SK-N-SH treated with all-trans-retinoic acid at 6 μM for 48 hours (cell line): ENCODE data around the gene TTBK2.

ENCODE experiments used
- ATAC-seq: fragments of 200-7000 bp; cut with Tn5 transposase; 3 replicates; pipeline ENCODE4 v1.9.1; 2020; ENCODE audit warnings: mild to moderate bottlenecking, moderate library complexity
- BACH2 ChIP-seq: fragments of 250-450 bp; sonication (Bioruptor Pico); IDR thresholded peaks from 2 replicates; pipeline ENCODE4 v1.9.0; 2021; ENCODE audit warnings: mild to moderate bottlenecking, borderline replicate concordance
- CSDC2 ChIP-seq: fragments of 250-450 bp; sonication (Bioruptor Pico); IDR thresholded peaks from 2 replicates; pipeline ENCODE4 v1.5.0; 2020; ENCODE audit warnings: mild to moderate bottlenecking, moderate library complexity
- ESRRG ChIP-seq: fragments of 250-450 bp; sonication (Bioruptor Pico); IDR thresholded peaks from 2 replicates; pipeline ENCODE4 v1.6.1; 2021; ENCODE audit warnings: mild to moderate bottlenecking
- GLIS3 ChIP-seq: fragments of 250-450 bp; sonication (Bioruptor Pico); IDR thresholded peaks from 2 replicates; pipeline ENCODE4 v1.5.0; 2020; ENCODE audit warnings: mild to moderate bottlenecking, moderate library complexity
- ISL1 ChIP-seq: fragments of 250-450 bp; sonication (Bioruptor Pico); IDR thresholded peaks from 2 replicates; pipeline ENCODE4 v2.1.2; 2022; ENCODE audit warnings: mild to moderate bottlenecking, moderate library complexity
- PPARA ChIP-seq: fragments of 250-450 bp; sonication (Bioruptor Pico); IDR thresholded peaks from 2 replicates; pipeline ENCODE4 v1.5.0; 2020; ENCODE audit warnings: mild to moderate bottlenecking, borderline replicate concordance
- RARB ChIP-seq: fragments of 250-450 bp; sonication (Bioruptor Pico); IDR thresholded peaks from 2 replicates; pipeline ENCODE4 v1.8.0; 2021; ENCODE audit warnings: mild to moderate bottlenecking, moderate library complexity
- SNAI2 ChIP-seq: fragments of 250-450 bp; sonication (Bioruptor Pico); IDR thresholded peaks from 2 replicates; pipeline ENCODE4 v1.5.0; 2020; ENCODE audit warnings: mild to moderate bottlenecking, moderate library complexity
- TCF4 ChIP-seq: fragments of 250-450 bp; sonication (Bioruptor Pico); IDR thresholded peaks from 2 replicates; pipeline ENCODE4 v1.8.0; 2021; ENCODE audit warnings: mild to moderate bottlenecking, moderate library complexity, borderline replicate concordance
- TOX ChIP-seq: fragments of 250-450 bp; sonication (Bioruptor Pico); IDR thresholded peaks from 2 replicates; pipeline ENCODE4 v1.8.0; 2021; ENCODE audit warnings: mild to moderate bottlenecking, moderate library complexity, borderline replicate concordance
- ZC3H10 ChIP-seq: fragments of 250-450 bp; sonication (Bioruptor Pico); IDR thresholded peaks from 2 replicates; pipeline ENCODE4 v1.5.1; 2021; ENCODE audit warnings: mild to moderate bottlenecking, moderate library complexity
- ZFP3 ChIP-seq: fragments of 250-450 bp; sonication (Bioruptor Pico); IDR thresholded peaks from 2 replicates; pipeline ENCODE4 v1.5.0; 2020; ENCODE audit warnings: mild to moderate bottlenecking, moderate library complexity
- ZFP30 ChIP-seq: fragments of 450-650 bp; formaldehyde crosslinking; IDR thresholded peaks from 2 replicates; pipeline ENCODE4 v1.5.0; 2022; ENCODE audit warnings: mild to moderate bottlenecking, moderate library complexity
- ZNF565 ChIP-seq: fragments of 450-650 bp; formaldehyde crosslinking; conservative IDR thresholded peaks from 2 replicates; pipeline ENCODE4 v1.5.0; 2020; ENCODE audit warnings: low read depth, mild to moderate bottlenecking, moderate library complexity
- ZNF70 ChIP-seq: fragments of 450-650 bp; formaldehyde crosslinking; IDR thresholded peaks from 2 replicates; pipeline ENCODE4 v1.5.0; 2020; ENCODE audit warnings: mild to moderate bottlenecking, moderate library complexity
- ZNF8 ChIP-seq: fragments of 450-650 bp; formaldehyde crosslinking; IDR thresholded peaks from 2 replicates; pipeline ENCODE4 v1.5.0; 2020; ENCODE audit warnings: mild to moderate bottlenecking, moderate library complexity
- TF ChIP-seq, protein P1 (sequence below): fragments of 250-450 bp; sonication (Bioruptor Pico); IDR thresholded peaks from 2 replicates; pipeline ENCODE4 v1.5.1; 2021; ENCODE audit warnings: mild to moderate bottlenecking, moderate library complexity
- TF ChIP-seq, protein P2 (sequence below): fragments of 250-450 bp; sonication (Bioruptor Pico); IDR thresholded peaks from 2 replicates; pipeline ENCODE4 v1.8.0; 2020; ENCODE audit warnings: mild to moderate bottlenecking, moderate library complexity, borderline replicate concordance
- TF ChIP-seq, protein P3 (sequence below): fragments of 250-450 bp; sonication (Bioruptor Pico); IDR thresholded peaks from 2 replicates; pipeline ENCODE4 v1.5.0; 2020; ENCODE audit warnings: mild to moderate bottlenecking, moderate library complexity
- TF ChIP-seq, protein P4 (sequence below): fragments of 250-450 bp; sonication (Bioruptor Pico); IDR thresholded peaks from 2 replicates; pipeline ENCODE4 v1.5.1; 2020; ENCODE audit warnings: low read depth, mild to moderate bottlenecking, moderate library complexity
- TF ChIP-seq, protein P5 (sequence below): fragments of 250-450 bp; sonication (Bioruptor Pico); IDR thresholded peaks from 2 replicates; pipeline ENCODE4 v1.8.0; 2021; ENCODE audit warnings: low read depth, mild to moderate bottlenecking, moderate library complexity, borderline replicate concordance

Gene TTBK2

DNA sequence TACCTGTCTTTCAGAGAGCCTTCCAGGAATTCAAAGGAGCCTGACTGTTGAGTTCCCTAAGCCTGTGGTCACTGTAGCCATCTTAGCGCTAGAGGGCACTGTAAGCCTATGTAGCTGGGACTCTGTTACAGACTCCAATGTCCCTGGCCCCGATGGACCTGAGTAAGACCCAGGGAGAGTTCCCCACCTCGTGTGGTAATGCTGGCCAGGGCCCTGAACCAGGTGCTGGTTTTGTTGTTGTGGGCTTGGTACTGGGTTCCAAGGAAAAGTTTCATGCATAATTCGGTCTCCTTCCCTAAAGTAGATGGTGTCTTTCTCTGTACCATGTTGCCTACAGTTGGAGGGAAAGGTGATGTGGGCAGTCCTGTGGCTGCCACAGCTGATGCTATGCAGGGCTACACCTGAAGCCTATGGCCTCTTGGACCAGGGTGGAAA, 216.1 kb downstream of the TTBK2 start (continued):
- TF ChIP-seq, protein P1, sequence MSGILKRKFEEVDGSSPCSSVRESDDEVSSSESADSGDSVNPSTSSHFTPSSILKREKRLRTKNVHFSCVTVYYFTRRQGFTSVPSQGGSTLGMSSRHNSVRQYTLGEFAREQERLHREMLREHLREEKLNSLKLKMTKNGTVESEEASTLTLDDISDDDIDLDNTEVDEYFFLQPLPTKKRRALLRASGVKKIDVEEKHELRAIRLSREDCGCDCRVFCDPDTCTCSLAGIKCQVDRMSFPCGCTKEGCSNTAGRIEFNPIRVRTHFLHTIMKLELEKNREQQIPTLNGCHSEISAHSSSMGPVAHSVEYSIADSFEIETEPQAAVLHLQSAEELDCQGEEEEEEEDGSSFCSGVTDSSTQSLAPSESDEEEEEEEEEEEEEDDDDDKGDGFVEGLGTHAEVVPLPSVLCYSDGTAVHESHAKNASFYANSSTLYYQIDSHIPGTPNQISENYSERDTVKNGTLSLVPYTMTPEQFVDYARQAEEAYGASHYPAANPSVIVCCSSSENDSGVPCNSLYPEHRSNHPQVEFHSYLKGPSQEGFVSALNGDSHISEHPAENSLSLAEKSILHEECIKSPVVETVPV (CRISPR knock-in tag), result no peak
- TF ChIP-seq TCF4, result no peak
- no peak for TF ChIP-seq ZNF8 (CRISPR knock-in tag)
- TF ChIP-seq, protein P2, sequence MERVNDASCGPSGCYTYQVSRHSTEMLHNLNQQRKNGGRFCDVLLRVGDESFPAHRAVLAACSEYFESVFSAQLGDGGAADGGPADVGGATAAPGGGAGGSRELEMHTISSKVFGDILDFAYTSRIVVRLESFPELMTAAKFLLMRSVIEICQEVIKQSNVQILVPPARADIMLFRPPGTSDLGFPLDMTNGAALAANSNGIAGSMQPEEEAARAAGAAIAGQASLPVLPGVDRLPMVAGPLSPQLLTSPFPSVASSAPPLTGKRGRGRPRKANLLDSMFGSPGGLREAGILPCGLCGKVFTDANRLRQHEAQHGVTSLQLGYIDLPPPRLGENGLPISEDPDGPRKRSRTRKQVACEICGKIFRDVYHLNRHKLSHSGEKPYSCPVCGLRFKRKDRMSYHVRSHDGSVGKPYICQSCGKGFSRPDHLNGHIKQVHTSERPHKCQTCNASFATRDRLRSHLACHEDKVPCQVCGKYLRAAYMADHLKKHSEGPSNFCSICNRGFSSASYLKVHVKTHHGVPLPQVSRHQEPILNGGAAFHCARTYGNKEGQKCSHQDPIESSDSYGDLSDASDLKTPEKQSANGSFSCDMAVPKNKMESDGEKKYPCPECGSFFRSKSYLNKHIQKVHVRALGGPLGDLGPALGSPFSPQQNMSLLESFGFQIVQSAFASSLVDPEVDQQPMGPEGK (CRISPR knock-in tag), result no peak
- TF ChIP-seq ZFP3 (CRISPR knock-in tag), result no peak
- TF ChIP-seq ZC3H10, result no peak
- no peak for TF ChIP-seq RARB (CRISPR knock-in tag)
- no peak for TF ChIP-seq SNAI2 (CRISPR knock-in tag)
- no peak for TF ChIP-seq PPARA (CRISPR knock-in tag)
- TF ChIP-seq CSDC2, result no peak

DNA sequence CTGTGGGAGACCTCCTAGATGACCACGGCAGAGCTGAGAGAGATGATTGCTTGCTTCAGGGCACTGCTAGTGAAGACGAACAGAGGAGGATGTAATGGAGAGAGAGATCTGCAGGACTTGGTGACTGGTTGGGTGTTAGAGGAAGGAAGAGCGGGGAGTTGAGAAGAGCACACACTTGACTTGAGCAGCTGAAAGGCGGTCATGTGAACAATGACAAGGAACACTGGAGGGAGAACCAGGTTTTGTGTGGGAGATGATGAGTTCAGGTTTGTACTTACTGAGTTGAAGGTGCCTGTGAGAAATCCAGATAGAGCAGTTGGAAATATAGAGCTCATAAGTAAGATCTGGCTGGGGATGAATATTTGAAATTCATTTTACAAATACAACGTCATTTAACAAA, 224.0 kb downstream of the TTBK2 start:
- no peak for TF ChIP-seq ZNF565 (CRISPR knock-in tag)
- no peak for TF ChIP-seq ZNF70 (CRISPR knock-in tag)
- no peak for TF ChIP-seq GLIS3 (CRISPR knock-in tag)
- TF ChIP-seq, protein P2 (CRISPR knock-in tag), result no peak
- no peak for TF ChIP-seq BACH2
- TF ChIP-seq PPARA (CRISPR knock-in tag), result no peak
- no peak for TF ChIP-seq ESRRG (CRISPR knock-in tag)
- TF ChIP-seq, protein P3, sequence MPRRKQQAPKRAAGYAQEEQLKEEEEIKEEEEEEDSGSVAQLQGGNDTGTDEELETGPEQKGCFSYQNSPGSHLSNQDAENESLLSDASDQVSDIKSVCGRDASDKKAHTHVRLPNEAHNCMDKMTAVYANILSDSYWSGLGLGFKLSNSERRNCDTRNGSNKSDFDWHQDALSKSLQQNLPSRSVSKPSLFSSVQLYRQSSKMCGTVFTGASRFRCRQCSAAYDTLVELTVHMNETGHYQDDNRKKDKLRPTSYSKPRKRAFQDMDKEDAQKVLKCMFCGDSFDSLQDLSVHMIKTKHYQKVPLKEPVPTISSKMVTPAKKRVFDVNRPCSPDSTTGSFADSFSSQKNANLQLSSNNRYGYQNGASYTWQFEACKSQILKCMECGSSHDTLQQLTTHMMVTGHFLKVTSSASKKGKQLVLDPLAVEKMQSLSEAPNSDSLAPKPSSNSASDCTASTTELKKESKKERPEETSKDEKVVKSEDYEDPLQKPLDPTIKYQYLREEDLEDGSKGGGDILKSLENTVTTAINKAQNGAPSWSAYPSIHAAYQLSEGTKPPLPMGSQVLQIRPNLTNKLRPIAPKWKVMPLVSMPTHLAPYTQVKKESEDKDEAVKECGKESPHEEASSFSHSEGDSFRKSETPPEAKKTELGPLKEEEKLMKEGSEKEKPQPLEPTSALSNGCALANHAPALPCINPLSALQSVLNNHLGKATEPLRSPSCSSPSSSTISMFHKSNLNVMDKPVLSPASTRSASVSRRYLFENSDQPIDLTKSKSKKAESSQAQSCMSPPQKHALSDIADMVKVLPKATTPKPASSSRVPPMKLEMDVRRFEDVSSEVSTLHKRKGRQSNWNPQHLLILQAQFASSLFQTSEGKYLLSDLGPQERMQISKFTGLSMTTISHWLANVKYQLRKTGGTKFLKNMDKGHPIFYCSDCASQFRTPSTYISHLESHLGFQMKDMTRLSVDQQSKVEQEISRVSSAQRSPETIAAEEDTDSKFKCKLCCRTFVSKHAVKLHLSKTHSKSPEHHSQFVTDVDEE (CRISPR knock-in tag), result no peak
- TF ChIP-seq, protein P4, sequence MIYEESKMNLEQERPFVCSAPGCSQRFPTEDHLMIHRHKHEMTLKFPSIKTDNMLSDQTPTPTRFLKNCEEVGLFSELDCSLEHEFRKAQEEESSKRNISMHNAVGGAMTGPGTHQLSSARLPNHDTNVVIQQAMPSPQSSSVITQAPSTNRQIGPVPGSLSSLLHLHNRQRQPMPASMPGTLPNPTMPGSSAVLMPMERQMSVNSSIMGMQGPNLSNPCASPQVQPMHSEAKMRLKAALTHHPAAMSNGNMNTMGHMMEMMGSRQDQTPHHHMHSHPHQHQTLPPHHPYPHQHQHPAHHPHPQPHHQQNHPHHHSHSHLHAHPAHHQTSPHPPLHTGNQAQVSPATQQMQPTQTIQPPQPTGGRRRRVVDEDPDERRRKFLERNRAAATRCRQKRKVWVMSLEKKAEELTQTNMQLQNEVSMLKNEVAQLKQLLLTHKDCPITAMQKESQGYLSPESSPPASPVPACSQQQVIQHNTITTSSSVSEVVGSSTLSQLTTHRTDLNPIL (CRISPR knock-in tag), result no peak
- TF ChIP-seq TCF4, result no peak
- TF ChIP-seq, protein P5, sequence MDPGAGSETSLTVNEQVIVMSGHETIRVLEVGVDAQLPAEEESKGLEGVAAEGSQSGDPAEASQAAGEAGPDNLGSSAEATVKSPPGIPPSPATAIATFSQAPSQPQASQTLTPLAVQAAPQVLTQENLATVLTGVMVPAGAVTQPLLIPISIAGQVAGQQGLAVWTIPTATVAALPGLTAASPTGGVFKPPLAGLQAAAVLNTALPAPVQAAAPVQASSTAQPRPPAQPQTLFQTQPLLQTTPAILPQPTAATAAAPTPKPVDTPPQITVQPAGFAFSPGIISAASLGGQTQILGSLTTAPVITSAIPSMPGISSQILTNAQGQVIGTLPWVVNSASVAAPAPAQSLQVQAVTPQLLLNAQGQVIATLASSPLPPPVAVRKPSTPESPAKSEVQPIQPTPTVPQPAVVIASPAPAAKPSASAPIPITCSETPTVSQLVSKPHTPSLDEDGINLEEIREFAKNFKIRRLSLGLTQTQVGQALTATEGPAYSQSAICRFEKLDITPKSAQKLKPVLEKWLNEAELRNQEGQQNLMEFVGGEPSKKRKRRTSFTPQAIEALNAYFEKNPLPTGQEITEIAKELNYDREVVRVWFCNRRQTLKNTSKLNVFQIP (CRISPR knock-in tag), result no peak
- TF ChIP-seq ISL1, result no peak
- no peak for TF ChIP-seq ZFP30 (CRISPR knock-in tag)
- TF ChIP-seq ZC3H10, result no peak
- no peak for TF ChIP-seq TOX
- TF ChIP-seq, protein P1 (CRISPR knock-in tag), result no peak
- TF ChIP-seq RARB (CRISPR knock-in tag), result no peak
- no peak for ATAC-seq
